A673 (cell line): Measurements from ENCODE around the gene KYNU. TPM values are rescaled to one million over a fixed set of nuclear protein-coding genes. Genes with fewer than 3 reads are reported as not detected.

Experiments used
- BruUV-seq: library from RNA; stranded (reverse); fragments of 400-500 nt; replicated peaks from 2 replicates; lab custom pipeline; 2021; lab: Mats Ljungman, UMichigan
- CTCF ChIA-PET: fragments of 300-600 bp; sonication (Branson Sonifier 250); formaldehyde crosslinking; loops from one replicate; lab custom pipeline; 2022; ENCODE audit warnings: antibody characterized with exemption; lab: Charles Lee
- POLR2A ChIA-PET: fragments of 300-600 bp; sonication (Branson Sonifier 250); formaldehyde crosslinking; loops from one replicate; lab custom pipeline; 2022; ENCODE audit warnings: antibody characterized with exemption; ENCODE audit not compliant: low non-redundant PET; lab: Charles Lee
- DNase-seq: peaks from one replicate; pipeline ENCODE4 v3.0.0-alpha.2; 2015; ENCODE audit warnings: low spot score
- H3K27ac ChIP-seq: fragments of 200-600 bp; sonication (generic); 2 replicates; pipeline ENCODE4 v1.5.1; 2016; ENCODE audit warnings: mixed run types, low read depth, mild to moderate bottlenecking, mixed read lengths, antibody characterized with exemption, low read length; ENCODE audit not compliant: poor library complexity, severe bottlenecking
- H3K27me3 ChIP-seq: fragments of 200-600 bp; sonication (generic); replicated peaks from 2 replicates; pipeline ENCODE4 v1.6.1; 2017; ENCODE audit warnings: mixed run types, low read depth, mild to moderate bottlenecking, mixed read lengths, antibody characterized with exemption, low read length; ENCODE audit not compliant: insufficient read depth, poor library complexity
- H3K36me3 ChIP-seq: fragments of 200-600 bp; sonication (generic); 2 replicates; pipeline ENCODE4 v1.6.1; 2016; ENCODE audit warnings: mixed run types, mild to moderate bottlenecking, mixed read lengths, antibody characterized with exemption, low read length; ENCODE audit not compliant: insufficient read depth, poor library complexity, severe bottlenecking
- H3K4me1 ChIP-seq: fragments of 200-600 bp; sonication (generic); 2 replicates; pipeline ENCODE4 v1.6.1; 2017; ENCODE audit warnings: mixed run types, mild to moderate bottlenecking, mixed read lengths, antibody characterized with exemption, low read length; ENCODE audit not compliant: insufficient read depth, poor library complexity, severe bottlenecking
- H3K4me3 ChIP-seq: fragments of 200-600 bp; sonication (generic); 2 replicates; pipeline ENCODE4 v1.5.1; 2016; ENCODE audit warnings: low read depth, mixed run types, mild to moderate bottlenecking, mixed read lengths, low read length; ENCODE audit not compliant: poor library complexity, severe bottlenecking
- H3K9me3 ChIP-seq: fragments of 200-600 bp; sonication (generic); 2 replicates; pipeline ENCODE4 v1.6.1; 2016; ENCODE audit warnings: mixed run types, low read depth, mild to moderate bottlenecking, mixed read lengths, antibody characterized with exemption, low read length; ENCODE audit not compliant: poor library complexity, severe bottlenecking
- CTCF ChIP-seq: fragments of 300-800, 200-600 bp; sonication (generic); conservative IDR thresholded peaks from 2 replicates; pipeline ENCODE4 v1.5.1; 2017; ENCODE audit warnings: low read depth, mild to moderate bottlenecking, antibody characterized with exemption, low read length, moderate library complexity, mixed read lengths
- EZH2 ChIP-seq: fragments of 200-600 bp; sonication (generic); IDR thresholded peaks from 2 replicates; pipeline ENCODE4 v1.6.1; 2017; ENCODE audit warnings: borderline replicate concordance, low read depth, mild to moderate bottlenecking, mixed read lengths, antibody characterized with exemption, low read length; ENCODE audit not compliant: poor library complexity, severe bottlenecking
- intact Hi-C: fragments of 100-400 bp; cut with micrococcal nuclease; formaldehyde crosslinking; loops from one replicate; pipeline ENCODE4 v1.10.0; 2022; ENCODE audit not compliant: unreplicated experiment
- total RNA-seq: library from RNA; stranded (reverse); gene quantifications from 2 replicates; pipeline ENCODE4 v1.2.3, GENCODE V29; 2021

Gene KYNU
- total RNA-seq, 1 experiment from 2014 or later = 2.5 TPM

DNA sequence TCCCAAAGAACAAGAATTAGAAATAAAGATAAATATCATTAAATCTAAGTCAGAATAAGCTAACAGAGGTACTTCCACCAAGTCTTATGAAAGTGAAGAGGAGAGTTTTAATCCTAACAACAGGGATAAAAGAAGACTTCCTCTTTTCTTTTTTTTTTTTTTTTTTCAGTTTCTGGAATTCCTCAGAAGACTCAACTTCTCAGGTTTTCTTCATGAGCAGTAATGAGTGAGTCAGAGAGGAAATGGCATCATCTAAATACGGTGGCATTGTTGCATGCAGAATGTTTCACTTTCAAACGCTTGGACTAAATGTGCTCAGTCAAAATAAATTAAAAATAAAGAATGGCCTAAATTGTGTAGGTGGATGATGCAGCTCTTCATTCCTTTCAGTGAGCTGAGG is 206.2 kb downstream of the KYNU start:
- Histone ChIP-seq H3K27ac (no peak overlapping the region), H3K4me3 (no peak overlapping the region), H3K9me3 (no peaks in the 10 kb centered on the region), H3K4me1 (peaks cover 6% of the 10 kb centered on the region), H3K27me3 (no peaks in the 10 kb centered on the region), H3K36me3 (no peaks in the 10 kb centered on the region)
- intact Hi-C loops = no loop called here
- TF ChIP-seq CTCF (no peak), EZH2 (no peak)
- BruUV-seq = no TSS peak
- peak; percentile 77 for DNase-seq
- POLR2A ChIA-PET = interaction anchor here (0.7 kb wide), 1 partner anchor 769 kb away, joined by 3 read pairs; no protein-coding TSS in a partner anchor
- CTCF ChIA-PET = no interaction called here

DNA sequence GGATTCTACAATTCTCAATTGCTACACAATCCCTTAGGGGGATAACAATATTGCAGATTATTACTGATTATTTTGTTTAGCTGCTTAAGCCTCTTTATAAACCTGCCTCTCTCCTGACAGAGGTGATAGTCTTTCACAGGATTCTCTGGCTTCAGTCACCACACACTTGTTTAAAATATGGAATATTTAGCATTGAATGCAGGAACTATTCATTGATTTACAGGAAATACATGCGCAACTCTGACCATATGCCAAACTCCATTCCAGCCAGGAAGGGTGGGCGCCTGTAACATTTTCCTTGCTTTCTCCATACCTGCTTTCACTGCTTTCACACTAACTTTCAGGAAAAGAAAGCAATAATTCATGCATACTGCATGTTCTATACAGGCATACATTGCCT is 207.0 kb downstream of the KYNU start:
- Histone ChIP-seq H3K27ac (no peak overlapping the region), H3K27me3 (no peaks in the 10 kb centered on the region), H3K9me3 (no peaks in the 10 kb centered on the region), H3K4me1 (peaks cover 6% of the 10 kb centered on the region), H3K4me3 (no peak overlapping the region), H3K36me3 (no peaks in the 10 kb centered on the region)
- DNase-seq = no peak
- intact Hi-C loops = no loop called here
- ChIA-PET CTCF (no interaction called here), POLR2A (no interaction called here)
- TF ChIP-seq EZH2 = no peak
- TF ChIP-seq CTCF = no peak
- BruUV-seq = no TSS peak

DNA sequence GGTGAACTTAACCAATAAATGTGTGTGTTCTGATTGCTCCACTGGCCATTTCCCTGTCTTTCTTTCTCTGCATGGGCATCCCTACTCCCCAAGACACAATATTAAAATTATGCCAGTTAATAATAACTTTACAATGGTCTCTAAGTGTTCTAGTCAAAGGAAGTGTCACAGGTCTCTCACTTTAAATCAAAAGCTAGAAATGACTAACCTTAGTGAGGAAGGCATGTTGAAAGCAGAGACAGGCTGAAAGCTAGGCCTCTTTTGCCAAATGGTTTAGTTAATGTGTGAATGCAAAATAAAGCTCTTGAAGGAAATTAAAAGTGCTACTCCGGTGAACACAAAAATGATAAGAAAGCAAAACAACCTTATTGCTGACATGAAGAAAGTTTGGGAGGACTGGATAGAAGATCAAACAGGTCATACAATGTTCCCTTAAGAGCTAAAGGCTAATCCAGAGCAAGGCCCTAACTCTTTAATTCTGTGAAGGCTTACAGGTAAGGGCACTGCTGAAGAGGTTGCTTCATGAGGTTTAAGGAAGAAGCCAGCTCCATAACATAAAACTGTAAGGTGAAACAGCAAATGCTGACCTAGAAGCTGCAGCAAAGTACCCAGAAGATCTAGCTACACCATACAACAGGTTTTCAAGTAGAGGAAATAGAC is 207.8 kb downstream of the KYNU start:
- no peak overlapping the region for H3K4me3 ChIP-seq
- TF ChIP-seq CTCF (no peak), EZH2 (no peak)
- DNase-seq = no peak
- no peaks in the 10 kb centered on the region for H3K36me3 ChIP-seq
- peaks cover 6% of the 10 kb centered on the region for H3K4me1 ChIP-seq
- H3K27me3 ChIP-seq = no peaks in the 10 kb centered on the region
- no TSS peak for BruUV-seq
- ChIA-PET CTCF (no interaction called here), POLR2A (no interaction called here)
- intact Hi-C loops = no loop called here
- no peak overlapping the region for H3K27ac ChIP-seq
- H3K9me3 ChIP-seq = no peaks in the 10 kb centered on the region
